ENCODE data around the gene PLCB1.
A peak's percentile ranks its signal among the peaks of the same experiment; 100 is the strongest.

Gene PLCB1

DNA sequence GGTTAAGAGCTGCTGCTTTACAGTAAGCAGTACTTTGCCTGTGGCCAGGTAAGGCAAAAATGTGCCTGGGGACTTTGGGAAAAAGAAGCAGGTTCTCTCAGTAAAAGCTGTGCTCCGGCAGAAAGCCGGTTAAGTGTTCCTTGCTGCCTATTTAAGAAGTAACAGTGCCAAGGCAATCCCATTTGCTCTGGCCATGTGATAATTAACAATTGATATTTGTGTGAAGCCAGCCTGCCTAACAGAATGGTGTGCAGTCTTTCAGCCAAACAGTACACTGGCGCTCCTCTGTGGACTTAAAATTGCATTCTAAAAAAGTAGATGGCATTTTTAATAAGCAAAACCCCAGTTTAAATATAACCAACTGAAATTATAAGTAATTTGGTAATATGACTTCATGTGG is 430.3 kb downstream of the PLCB1 start:
- DNase-seq = no peak

DNA sequence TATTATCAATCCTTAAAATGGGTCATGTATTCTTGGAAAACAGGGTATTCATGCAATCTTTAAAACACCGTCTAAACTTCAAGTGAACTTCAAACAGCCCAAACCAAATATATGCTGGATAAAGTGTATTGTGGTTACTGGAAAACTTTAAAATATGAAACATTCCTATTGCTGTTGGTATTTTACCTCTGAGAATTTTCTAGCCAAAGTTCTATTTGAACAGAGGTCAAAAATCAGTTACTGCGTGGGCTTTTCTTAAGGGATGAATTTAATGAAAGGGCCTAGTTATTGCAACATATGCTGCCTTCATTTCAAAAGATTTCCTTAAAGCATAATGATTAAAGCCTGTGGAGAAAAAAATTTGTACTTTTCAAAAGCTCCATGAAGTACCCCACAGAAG is 436.0 kb downstream of the PLCB1 start:
- no peak for DNase-seq

DNA sequence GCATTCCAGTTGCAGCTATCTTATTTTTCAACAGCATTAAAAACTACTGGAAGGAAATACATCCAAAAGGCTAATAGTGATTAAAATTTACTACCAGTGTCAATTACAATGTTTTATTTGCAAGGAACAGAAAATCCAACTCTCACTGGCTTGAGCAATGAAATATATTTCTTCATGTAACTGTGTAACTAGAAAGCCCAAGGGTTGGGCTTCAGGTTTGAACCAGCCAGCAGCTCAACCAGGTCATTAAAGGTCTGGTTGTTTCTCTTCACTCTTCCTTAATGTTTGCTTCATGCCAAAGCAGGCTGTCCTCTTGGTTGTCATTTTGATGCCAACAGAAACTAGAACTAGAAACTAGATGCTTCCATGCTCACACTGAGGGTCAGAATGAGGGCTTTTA is 437.7 kb downstream of the PLCB1 start:
- DNase-seq = no peak

DNA sequence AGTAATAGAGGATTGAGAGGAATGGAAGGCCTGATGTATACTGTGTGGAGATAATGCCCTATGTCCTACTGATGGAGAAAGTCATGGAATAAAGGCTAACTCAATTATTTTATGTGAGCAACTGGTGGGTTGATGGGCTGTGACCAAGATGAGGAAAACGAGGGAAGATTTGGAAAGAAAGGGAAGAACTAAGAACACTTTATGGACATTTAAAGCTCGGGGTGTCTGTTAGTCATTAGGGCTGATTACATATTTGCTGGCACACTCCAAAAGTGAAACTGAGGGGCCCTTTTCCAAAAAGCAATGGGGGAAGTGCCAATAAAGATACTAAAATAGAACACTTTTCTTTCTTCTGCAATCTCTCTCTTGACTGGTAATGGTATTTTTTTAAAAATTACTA is 439.5 kb downstream of the PLCB1 start:
- DNase-seq = no peak

DNA sequence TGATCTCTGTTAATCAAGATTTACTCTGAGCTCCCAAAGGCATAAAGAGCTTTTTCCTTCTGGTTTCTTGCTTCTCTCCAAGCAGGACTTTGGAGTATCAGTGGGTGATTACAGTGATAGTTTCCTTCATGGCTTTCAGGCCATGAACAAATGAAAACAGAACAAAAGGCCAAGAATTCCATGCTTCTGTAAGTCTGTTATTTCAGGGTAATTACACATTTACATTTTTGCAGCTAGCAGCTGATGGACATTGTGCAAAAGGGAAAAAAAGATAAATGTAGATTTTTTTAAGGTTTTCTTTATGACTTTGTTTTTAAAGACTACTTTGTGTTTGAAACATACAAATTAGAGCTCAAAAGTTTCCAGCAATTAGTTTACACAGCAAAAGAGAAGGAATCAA is 441.6 kb downstream of the PLCB1 start:
- DNase-seq = no peak

DNA sequence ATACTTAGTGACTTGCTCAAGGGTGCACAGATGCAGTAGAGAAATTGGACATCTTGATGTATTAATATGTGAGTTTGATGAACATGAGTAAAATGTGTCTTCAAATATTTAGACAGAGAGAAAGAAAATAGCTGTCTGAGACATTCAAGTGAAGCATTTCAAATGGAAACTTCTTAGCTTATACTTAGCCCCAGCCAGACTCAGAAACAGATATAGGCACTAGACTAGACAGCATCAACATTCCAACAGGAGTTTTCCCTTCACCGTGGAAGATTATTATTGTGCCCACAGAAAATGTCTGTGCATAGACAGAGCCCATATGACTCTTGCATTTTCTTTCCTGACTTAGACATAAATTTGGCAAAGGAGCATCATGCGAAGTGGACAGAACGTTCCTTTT is 443.0 kb downstream of the PLCB1 start:
- DNase-seq = no peak

DNA sequence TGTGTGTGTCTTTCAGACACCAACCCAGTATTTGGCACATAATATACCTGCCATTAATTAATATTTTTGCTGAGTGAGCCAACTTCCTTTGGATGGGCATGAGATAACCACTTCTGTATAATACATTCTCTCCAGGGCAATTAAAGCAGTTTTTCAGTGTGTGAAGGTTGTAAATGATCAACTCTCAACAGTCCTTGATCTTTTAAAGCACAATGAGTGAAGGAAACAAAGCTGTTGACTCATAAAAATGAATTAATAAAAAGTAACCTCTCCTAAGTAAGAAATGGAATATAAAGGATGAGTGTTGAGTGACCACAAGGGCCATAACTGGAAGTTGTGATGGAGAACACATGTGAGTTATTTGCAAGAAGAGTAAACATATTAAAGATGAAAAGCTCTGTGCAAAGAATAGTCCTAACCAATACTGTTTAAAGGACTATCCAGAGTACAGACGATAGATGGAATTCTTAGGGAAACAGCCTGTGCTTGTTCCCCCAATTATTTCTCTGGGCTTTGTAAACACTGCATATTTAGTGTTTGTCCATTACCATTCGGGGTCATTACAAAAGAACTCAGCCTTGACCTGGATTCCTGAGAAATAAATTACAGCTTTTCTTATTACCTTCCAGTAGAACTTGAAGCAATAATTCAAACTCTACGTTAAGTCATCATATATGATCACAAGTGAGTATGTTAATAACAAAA is 446.2 kb downstream of the PLCB1 start:
- DNase-seq = no peak

DNA sequence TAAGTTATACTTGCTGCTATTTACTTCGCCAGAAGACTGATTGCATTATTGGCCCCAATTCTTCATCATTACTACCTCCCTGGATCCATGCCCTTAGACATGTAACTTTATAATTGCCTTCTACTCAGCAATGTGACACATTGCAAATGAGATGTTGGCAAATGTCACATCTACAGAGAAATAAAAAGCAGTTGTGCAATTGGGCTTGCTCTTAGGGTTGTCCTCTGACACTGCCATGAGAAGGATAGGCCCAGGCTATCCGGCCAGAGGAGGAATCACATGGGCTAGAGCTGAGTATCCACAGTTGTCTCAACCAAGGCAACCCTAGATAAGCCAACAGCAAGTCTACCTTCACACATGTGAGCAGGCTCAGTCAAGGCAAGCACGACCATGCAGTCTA is 447.0 kb downstream of the PLCB1 start:
- no peak for DNase-seq

DNA sequence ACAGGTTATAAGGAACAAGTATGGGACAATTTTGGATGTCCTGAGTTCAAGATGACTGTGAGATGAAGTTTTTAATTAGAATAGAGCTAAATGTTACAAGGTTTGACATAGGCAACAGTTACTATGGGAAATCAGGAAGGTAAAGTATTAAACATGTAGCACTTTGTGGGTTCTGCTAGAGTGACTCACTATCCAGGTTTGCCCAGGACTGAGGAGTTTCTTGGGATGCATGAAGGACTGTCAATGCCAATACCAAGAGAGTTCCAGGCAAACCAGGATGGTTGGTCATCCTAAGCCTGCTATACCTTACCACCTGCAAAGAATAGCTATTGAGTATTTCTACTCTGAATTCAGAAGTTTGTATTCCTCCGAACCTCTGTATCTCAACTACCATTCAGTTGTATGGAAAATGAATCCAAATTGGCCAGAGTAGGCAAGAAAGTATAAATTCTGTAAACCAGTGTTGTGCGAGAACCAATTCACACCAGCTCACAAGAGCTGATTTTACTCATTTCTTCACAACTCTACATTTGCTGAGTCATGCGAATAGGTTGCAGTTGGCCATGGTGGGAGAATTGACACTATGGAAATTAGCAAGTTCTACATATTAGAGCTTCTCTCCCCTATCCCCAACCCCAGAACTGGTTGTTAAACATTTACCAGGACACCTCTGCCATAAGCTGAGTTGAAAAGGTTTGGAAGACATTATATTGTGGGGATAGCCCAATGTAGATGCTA is 449.5 kb downstream of the PLCB1 start:
- DNase-seq = no peak

DNA sequence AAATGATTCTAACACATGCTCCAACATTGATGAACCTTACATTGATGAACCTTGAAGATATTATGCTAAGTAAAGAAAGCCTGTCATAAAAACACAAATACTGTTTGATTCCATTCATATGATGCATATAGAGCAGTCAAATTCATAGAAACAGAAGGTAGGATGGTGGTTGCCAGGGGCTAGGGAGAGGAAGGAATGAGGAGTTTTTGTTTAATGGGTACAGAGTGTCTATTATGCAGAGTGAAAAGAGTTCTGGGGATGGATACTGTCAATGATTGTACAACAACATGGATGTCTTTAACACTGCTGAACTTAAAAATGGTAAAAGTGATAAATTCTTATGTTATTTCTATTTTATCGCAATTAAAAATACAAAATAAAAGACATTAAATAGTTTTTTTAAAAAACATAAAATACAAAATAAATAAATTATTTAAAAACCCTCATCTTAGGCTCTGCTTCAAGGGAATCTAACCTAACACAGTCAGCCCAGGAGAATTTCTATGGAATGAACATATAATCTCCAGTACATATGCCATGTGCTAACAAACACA is 451.0 kb downstream of the PLCB1 start:
- DNase-seq = no peak

DNA sequence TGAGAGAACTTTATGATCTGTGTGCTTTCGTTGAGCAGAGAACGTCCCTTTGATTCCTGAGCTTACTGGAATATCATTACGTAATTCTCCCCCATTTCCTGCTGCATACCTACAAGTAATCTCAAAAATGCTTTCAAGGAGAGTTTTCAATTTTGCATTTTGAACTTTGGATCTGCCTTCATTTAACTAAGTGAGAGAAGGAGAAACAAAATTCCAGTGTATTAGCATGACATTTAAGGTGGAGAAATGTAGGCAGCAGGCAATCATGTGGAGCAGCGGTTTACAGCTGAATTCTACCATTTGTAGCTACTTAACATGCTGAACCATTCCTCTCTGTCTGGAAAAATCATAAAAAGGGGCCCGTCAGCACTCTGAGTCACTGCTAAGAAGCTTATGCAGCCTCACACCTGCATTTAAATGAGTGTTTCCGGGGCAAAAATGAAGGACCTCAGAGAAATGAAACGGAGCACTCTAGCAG is 451.5 kb downstream of the PLCB1 start:
- peak; percentile 17 to 49 for DNase-seq

DNA sequence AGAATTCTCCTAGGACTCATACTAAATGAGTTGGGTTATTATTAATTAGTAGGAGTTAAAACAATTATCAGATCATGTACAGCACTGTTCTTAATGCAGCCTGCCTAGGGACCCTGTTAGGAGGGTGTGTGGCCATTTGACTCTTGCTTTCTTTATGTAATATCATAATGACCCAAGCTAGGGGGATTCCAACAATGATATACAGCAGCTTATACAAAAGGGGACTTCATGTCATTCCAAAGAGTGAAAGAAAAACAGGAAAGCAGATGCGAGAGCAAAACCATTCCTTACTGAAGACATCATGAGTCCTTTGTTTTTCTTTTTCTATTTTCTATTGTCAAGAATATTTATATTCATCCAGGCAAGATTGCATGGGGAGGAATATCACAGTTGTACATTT is 455.2 kb downstream of the PLCB1 start:
- DNase-seq = no peak

DNA sequence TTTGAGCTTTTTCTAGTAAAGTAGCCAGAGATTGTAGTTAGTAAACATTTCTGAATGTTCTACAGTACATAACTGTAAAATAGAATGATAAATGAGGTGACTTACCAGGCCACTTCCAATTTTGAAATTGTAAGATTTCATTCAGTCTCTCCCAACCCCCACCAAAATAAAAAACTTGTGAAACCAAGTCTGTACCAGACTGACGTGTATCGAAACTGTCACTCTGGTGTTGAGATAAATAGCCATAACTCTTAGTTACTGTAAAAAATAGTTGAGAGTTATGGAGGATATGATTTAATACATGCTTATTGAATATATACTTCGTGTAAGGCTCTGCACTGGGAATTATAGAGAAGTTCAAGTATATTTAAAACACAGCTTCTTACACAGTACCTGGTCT is 455.7 kb downstream of the PLCB1 start:
- no peak for DNase-seq

DNA sequence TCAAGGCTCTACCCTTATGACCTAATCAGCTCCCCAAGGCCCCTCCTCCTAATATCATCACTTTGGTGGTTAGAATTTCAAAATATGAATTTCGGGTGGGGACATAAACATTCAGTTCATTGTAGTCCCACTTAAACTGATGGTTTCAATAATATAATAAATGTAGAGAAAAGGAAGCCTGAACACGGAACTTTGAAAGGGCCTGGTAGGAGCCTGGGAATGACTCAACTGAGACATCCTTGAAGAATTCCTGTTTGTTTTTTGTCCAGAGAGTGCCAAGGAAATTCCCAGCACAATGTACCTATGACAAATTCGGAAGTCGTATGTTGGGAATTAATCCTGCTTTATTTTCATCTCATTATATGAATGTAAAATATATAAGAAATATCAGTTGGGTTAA is 457.9 kb downstream of the PLCB1 start:
- no peak for DNase-seq

DNA sequence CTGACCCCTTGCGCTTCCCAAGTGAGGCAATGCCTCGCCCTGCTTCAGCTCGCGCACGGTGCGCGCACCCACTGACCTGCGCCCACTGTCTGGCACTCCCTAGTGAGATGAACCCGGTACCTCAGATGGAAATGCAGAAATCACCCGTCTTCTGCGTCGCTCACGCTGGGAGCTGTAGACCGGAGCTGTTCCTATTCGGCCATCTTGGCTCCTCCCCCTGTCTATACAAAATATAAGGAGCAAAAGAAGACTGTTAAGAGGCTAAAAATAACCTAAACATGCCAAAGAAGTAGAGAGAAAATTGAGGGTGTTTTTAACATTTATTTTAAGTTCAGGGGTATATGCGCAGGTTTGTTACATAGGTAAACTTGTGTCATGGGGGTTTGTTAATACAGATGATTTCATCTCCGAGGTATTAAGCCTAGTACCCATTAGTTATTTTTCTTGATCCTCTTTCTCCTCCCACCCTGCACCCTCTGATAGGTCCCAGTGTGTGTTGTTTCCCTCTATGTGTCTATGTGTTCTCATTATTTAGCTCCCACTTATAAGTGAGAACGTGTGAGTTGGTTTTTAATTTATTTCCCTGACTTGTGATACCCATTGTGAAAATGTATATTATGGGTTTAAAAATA is 469.0 kb downstream of the PLCB1 start:
- peak; percentile 57 to 60 for DNase-seq

DNA sequence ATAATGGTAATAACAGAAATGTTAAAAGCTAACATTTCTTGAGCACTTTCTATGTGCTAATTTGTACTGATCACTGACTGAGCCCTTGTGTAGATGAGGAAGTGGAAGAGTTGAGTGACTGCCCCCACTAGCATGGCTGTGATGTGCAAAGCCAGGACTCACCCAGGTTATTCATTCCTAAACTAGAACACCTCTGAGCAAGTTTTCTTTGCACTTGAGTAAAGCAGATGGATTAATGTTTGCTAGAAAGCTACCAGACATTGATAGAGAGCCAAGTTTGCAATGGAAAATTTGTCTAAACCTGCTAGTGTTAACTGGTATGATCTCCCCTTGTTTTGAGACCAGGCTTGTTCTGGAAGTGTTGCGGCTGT is 469.5 kb downstream of the PLCB1 start:
- peak; percentile 36 to 60 for DNase-seq

DNA sequence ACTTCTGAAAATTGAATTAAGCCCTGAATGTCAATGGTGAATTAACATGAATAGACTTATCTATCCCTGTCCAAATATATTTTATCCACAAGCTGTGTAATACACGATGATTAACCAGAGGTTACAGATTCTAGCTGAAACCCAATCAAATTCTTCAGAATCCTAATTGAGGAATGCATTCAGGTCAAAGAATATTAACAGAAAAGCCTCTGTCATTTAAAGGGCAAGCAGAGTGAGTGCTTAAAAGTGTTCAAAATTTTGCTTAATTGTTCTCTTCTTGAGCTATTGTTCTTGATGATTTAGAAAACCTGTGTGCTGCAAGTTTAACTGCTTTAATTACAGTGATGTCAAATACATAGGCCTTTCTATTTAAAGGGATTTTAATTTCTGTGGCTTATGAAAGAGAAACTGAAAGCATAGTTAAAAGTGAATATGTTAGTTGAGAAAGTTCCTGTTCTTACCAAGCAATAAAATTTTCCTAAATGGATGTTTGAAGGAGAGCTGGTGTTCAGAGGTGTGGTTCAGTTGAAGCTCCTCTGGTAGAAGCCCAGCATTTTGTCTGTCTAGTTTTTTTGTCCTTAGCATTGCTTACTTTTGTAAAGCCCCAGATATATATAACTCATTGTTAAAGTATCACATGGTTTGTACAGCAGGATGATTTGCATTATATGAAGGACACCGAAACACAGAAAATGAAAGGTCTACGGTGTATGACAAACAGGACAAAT is 470.5 kb downstream of the PLCB1 start:
- DNase-seq = peak in 1 of 2 experiments; percentile 6

DNA sequence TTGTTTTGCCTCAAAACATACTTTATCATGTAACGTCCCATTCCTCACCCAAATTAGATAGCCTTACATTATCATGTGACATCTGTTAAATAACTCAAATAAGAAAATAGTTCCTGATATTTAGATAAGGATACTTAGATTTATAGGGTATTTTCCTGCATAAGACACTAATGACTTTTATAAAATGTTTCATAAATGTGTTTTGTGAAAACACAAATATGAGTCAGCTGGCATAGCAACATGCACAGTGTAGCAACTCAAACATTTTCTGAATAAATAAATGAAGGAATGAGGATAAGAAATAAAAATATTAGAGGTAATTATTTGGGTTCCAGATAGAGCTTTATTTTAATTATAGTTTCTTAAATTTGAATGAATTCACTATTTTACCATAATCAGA is 476.4 kb downstream of the PLCB1 start:
- DNase-seq = no peak

DNA sequence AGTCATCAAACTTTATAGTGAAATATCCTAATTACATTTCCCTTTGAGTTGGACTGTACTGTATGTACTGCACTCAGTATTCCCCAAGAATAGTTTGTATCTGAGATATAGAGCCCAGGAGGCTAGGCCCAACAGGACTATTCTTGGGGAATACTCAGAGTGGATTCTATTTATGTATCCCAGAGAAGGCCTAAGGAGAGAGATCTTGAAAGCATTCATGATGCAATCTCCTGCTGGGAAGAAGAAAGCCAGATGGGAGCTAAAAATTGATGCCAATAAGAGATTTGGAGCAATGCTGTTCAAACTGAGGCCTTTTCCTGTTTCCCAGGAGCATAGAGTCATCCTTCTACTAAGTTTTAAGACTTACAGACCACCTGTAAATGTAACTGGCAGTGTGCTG is 484.7 kb downstream of the PLCB1 start:
- no peak for DNase-seq

DNA sequence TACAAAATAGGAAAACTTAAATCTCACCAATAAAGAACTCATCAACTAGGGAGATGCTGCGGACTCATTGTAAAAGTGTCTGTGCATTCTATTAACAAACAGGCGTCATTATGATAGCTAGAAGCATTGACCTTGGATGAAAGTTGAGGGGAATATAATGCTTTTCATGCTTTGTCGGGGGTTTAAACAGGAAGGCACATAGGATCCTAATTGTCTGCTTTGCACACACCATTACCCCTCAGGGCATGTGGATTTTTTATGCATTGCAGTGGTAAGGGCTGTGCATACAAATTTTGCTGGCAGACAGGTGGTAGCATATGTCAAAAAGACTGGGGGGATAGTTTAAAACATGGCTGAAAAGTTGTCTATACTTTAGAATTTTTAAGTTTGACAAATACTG is 488.9 kb downstream of the PLCB1 start:
- peak; percentile 16 to 59 for DNase-seq

DNA sequence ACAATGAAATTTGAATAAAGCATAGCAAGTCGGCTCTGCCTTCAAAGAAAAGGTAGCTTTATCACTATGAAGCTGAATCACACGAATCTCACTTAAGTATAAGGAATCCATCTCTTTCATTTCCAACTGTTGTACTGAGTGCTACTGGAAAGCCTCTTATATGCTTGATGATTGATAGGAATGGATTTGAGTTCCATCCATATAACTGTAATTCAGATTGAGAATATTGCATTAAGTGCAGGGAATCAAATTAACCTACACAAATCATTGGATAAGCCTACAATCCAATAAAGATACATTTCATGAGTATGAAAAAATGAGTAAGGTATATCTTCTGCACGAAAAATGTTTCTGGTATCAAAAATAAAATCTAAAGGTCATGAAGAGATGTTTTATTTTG is 492.0 kb downstream of the PLCB1 start:
- DNase-seq = no peak

DNA sequence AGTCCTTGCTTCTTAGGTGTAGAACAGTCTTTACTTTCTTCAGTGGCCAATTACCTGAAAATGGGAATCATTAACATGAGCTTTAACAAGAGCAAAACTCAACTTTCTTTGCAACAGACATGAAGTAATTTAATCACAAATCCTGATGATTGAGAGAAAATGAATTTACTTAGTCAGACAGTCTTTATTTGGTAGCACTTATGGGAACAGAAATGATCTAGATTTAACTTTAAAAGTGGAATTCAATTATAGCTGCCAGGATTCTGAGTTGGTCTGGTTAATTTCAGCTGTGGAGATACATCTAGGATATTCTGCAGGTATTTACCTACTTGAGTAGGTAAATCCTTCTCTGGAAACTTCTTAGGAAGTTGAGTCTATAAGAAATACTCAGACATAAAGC is 492.6 kb downstream of the PLCB1 start:
- DNase-seq = no peak

DNA sequence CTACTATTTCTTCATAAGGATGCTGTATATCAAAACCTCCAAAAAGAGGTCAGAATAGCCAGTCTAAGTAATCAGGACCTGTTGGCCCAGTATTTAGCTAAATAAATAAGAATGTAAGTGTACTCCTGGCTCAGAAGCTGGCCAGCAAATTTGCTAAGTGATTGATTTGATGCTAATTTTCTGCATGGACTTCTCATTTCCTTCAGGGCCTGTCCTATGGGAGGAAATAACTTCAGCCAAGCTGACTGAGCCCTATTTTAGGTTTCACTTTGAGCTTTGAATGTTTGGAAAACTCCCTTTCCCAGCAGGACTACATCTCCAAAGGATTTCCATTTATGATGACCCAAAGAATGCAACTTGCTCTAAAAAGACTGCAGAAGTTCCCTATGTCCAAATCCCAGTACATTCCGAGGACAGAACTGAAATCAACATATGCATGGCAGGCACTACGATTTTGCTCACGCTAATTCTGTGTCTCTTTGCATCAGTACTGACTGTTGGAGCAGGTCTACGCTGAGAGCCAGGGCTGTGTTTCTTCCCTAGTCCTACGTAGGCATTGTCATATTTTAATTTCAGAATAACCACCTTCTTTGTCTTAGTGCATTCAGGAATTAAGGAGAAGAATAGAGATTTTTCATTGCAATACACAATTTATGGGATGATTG is 495.4 kb downstream of the PLCB1 start:
- no peak for DNase-seq

Measured in NCI-H526 (cell line).